ENCODE data around the gene THOC7.

THOC7 gene

GRCh38 chr3:63892773-63893352 is 29.3 kb upstream of the THOC7 start:
- no peak overlapping the region for H2AFZ ChIP-seq (ENCODE audit: low read length)
- H3K9me3 ChIP-seq (ENCODE audit: insufficient read depth, low read depth, low read length): no peaks in the 10 kb centered on the region
- peaks cover 3% of the 10 kb centered on the region for H3K4me1 ChIP-seq (ENCODE audit: insufficient read depth, low read length, poor library complexity, severe bottlenecking)
- no peak overlapping the region for H3K4me2 ChIP-seq (ENCODE audit: low read depth, low read length, poor library complexity, severe bottlenecking)
- no peaks in the 10 kb centered on the region for H3F3A ChIP-seq (ENCODE audit: low read depth)
- peaks cover 24% of the 10 kb centered on the region for H4K20me1 ChIP-seq (ENCODE audit: insufficient read depth, low read length, poor library complexity, severe bottlenecking)
- peaks cover 86% of the 10 kb centered on the region for H3K79me2 ChIP-seq (ENCODE audit: insufficient read depth, low read length)
- no peaks in the 10 kb centered on the region for H3K27me3 ChIP-seq (ENCODE audit: insufficient read depth, low read length, poor library complexity, severe bottlenecking)
- H3K9me2 ChIP-seq (replicated peaks; ENCODE audit: low read depth, low read length): no peaks in the 10 kb centered on the region
- no peak overlapping the region for H3K4me3 ChIP-seq (ENCODE audit: low read length, poor library complexity, severe bottlenecking)
- H3K9ac ChIP-seq (ENCODE audit: low read depth, low read length, poor library complexity, severe bottlenecking): no peak overlapping the region
- no peaks in the 10 kb centered on the region for H3K36me3 ChIP-seq (ENCODE audit: insufficient read depth, low read length)
- TF ChIP-seq CTCF (conservative IDR thresholded peaks at IDR 0.05; ENCODE audit: low read length) (no peak), EZH2phosphoT487 (IDR thresholded peaks at IDR 0.05; ENCODE audit: borderline replicate concordance) (no peak)

- Histone ChIP-seq H3K27me3 (ENCODE audit: insufficient read depth, low read length, poor library complexity, severe bottlenecking) (no peaks in the 10 kb centered on the region), H4K20me1 (ENCODE audit: insufficient read depth, low read length, poor library complexity, severe bottlenecking) (peaks cover 28% of the 10 kb centered on the region), H3K9me2 (replicated peaks; ENCODE audit: low read depth, low read length) (no peaks in the 10 kb centered on the region), H3K4me2 (ENCODE audit: low read depth, low read length, poor library complexity, severe bottlenecking) (no peak overlapping the region), H2AFZ (ENCODE audit: low read length) (no peak overlapping the region), H3F3A (ENCODE audit: low read depth) (no peaks in the 10 kb centered on the region), H3K4me3 (ENCODE audit: low read length, poor library complexity, severe bottlenecking) (no peak overlapping the region), H3K79me2 (ENCODE audit: insufficient read depth, low read length) (peaks cover 84% of the 10 kb centered on the region), H3K9ac (ENCODE audit: low read depth, low read length, poor library complexity, severe bottlenecking) (no peak overlapping the region), H3K36me3 (ENCODE audit: insufficient read depth, low read length) (no peaks in the 10 kb centered on the region), H3K9me3 (ENCODE audit: insufficient read depth, low read depth, low read length) (no peaks in the 10 kb centered on the region), H3K4me1 (ENCODE audit: insufficient read depth, low read length, poor library complexity, severe bottlenecking) (peaks cover 3% of the 10 kb centered on the region)
- no peak for TF ChIP-seq EZH2phosphoT487 (IDR thresholded peaks at IDR 0.05; ENCODE audit: borderline replicate concordance)
- TF ChIP-seq CTCF (conservative IDR thresholded peaks at IDR 0.05; ENCODE audit: low read length): no peak
Observed at GRCh38 chr3:63891518-63891917, 27.9 kb upstream of the THOC7 start.

DNA sequence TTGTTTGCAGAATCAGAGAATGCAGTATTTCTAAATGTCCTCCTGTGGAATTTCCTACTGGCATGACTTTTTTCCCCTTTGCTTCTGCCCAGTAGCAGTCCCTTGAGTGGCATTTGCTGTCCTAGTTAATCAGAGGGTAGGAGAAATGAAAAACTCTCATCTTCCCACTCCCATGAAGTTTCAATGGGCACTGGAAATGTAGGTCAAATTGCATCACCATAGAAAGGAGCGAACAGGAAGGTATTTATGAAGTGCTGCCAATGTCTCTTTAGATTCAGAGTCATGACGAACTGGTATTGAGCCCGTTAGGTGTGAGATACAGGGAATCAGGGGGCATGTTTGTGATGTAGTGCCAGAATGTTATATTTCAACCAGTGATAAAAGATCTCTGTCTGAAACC is 23.3 kb upstream of the THOC7 start:
- Histone ChIP-seq H3K79me2 (ENCODE audit: insufficient read depth, low read length) (peaks cover 80% of the 10 kb centered on the region), H3K9me3 (ENCODE audit: insufficient read depth, low read depth, low read length) (no peaks in the 10 kb centered on the region), H4K20me1 (ENCODE audit: insufficient read depth, low read length, poor library complexity, severe bottlenecking) (peaks cover 34% of the 10 kb centered on the region), H3K9ac (ENCODE audit: low read depth, low read length, poor library complexity, severe bottlenecking) (no peak overlapping the region), H2AFZ (ENCODE audit: low read length) (no peak overlapping the region), H3K4me1 (ENCODE audit: insufficient read depth, low read length, poor library complexity, severe bottlenecking) (no peaks in the 10 kb centered on the region), H3K4me3 (ENCODE audit: low read length, poor library complexity, severe bottlenecking) (no peak overlapping the region), H3K4me2 (ENCODE audit: low read depth, low read length, poor library complexity, severe bottlenecking) (no peak overlapping the region), H3K36me3 (ENCODE audit: insufficient read depth, low read length) (no peaks in the 10 kb centered on the region), H3K9me2 (replicated peaks; ENCODE audit: low read depth, low read length) (no peaks in the 10 kb centered on the region), H3K27me3 (ENCODE audit: insufficient read depth, low read length, poor library complexity, severe bottlenecking) (no peaks in the 10 kb centered on the region), H3F3A (ENCODE audit: low read depth) (no peaks in the 10 kb centered on the region)
- TF ChIP-seq CTCF (conservative IDR thresholded peaks at IDR 0.05; ENCODE audit: low read length): no peak
- no peak for TF ChIP-seq EZH2phosphoT487 (IDR thresholded peaks at IDR 0.05; ENCODE audit: borderline replicate concordance)

All from Loucy (cell line).